A549 (cell line): Measurements from ENCODE around the gene RASGEF1C. TPM values are rescaled to one million over a fixed set of nuclear protein-coding genes. Genes with fewer than 3 reads are reported as not detected.

ENCODE experiments used
- ATAC-seq, 2 experiments: fragments of 200-7000 bp in 1 of 2; fragments of >200 bp in 1 of 2; cut with Nextera tagmentation in 1 of 2; cut with Tn5 transposase in 1 of 2; 3 replicates each; pipeline versions ENCODE4 v1.8.0 to v1.9.1; 2018 to 2020; ENCODE audit warnings: mild to moderate bottlenecking in 1 of 2, moderate library complexity in 1 of 2
- CTCF ChIA-PET: fragments of 300-600 bp; sonication (Branson Sonifier 250); formaldehyde crosslinking; extraction: SDS; loops from one replicate; lab custom pipeline; 2021; ENCODE audit warnings: antibody characterized with exemption, inconsistent platforms; lab: Yijun Ruan, JAX
- POLR2A ChIA-PET: fragments of 350-600 bp; formaldehyde crosslinking; extraction: SDS; loops from one replicate; lab custom pipeline; 2021; ENCODE audit warnings: antibody characterized with exemption, inconsistent platforms; lab: Yijun Ruan, JAX
- DNase-seq, 2 experiments: peaks; one replicate each; pipeline versions ENCODE4 v3.0.0 to v3.0.0-alpha.2; 2011 to 2016; ENCODE audit warnings: low read depth in 1 of 2, low spot score in 1 of 2
- FAIRE-seq: peaks from 2 replicates; lab custom pipeline; 2011; peaks lifted over from hg19 to GRCh38; lab: Jason Lieb, UNC
- H3K27ac ChIP-seq, 2 experiments: fragments of >200 bp; sonication (Bioruptor Twin); formaldehyde crosslinking; 3 replicates each; pipeline ENCODE4 v1.5.1; 2016 to 2017
- H3K4me1 ChIP-seq: fragments of >200 bp; sonication (Bioruptor Twin); formaldehyde crosslinking; 3 replicates; pipeline ENCODE4 v1.6.1; 2016
- H3K4me2 ChIP-seq: fragments of >200 bp; sonication (Bioruptor Twin); formaldehyde crosslinking; 3 replicates; pipeline ENCODE4 v1.6.1; 2016
- H3K4me3 ChIP-seq: fragments of >200 bp; sonication (Bioruptor Twin); formaldehyde crosslinking; 3 replicates; pipeline ENCODE4 v1.5.1; 2016
- H3K9me3 ChIP-seq: fragments of >200 bp; sonication (Bioruptor Twin); formaldehyde crosslinking; 3 replicates; pipeline ENCODE4 v1.6.1; 2016
- BCL3 ChIP-seq: fragments of >200 bp; sonication (Bioruptor Twin); formaldehyde crosslinking; IDR thresholded peaks from 3 replicates; pipeline ENCODE4 v1.6.1; 2016
- BHLHE40 ChIP-seq: IDR thresholded peaks from 2 replicates; pipeline ENCODE4 v1.6.1; 2012; ENCODE audit warnings: low read depth, low read length, inconsistent platforms
- CBX2 ChIP-seq: fragments of 200-600 bp; sonication (generic); IDR thresholded peaks from 2 replicates; pipeline ENCODE4 v1.6.1; 2016; ENCODE audit warnings: low read depth, mild to moderate bottlenecking, borderline replicate concordance
- CBX8 ChIP-seq: fragments of 200-600 bp; sonication (generic); IDR thresholded peaks from 2 replicates; pipeline ENCODE4 v1.6.1; 2016
- CTCF ChIP-seq: fragments of >200 bp; sonication (Bioruptor Twin); formaldehyde crosslinking; IDR thresholded peaks from 3 replicates; pipeline ENCODE4 v1.5.1; 2016
- FOSB ChIP-seq: fragments of 250-450 bp; sonication (Bioruptor Pico); IDR thresholded peaks from 2 replicates; pipeline ENCODE4 v1.5.0; 2020; ENCODE audit warnings: mild to moderate bottlenecking, moderate library complexity
- FOXS1 ChIP-seq: fragments of 250-450 bp; sonication (Bioruptor Pico); IDR thresholded peaks from 2 replicates; pipeline ENCODE4 v1.5.0; 2020; ENCODE audit warnings: mild to moderate bottlenecking, moderate library complexity
- HDAC2 ChIP-seq: fragments of 200-600 bp; sonication (generic); IDR thresholded peaks from 2 replicates; pipeline ENCODE4 v1.6.1; 2016
- HES2 ChIP-seq: fragments of >200 bp; sonication (Bioruptor Twin); formaldehyde crosslinking; IDR thresholded peaks from 2 replicates; pipeline ENCODE4 v1.6.1; 2016
- HOXA7 ChIP-seq: fragments of 250-450 bp; sonication (Bioruptor Pico); IDR thresholded peaks from 2 replicates; pipeline ENCODE4 v1.5.0; 2020; ENCODE audit warnings: mild to moderate bottlenecking, moderate library complexity
- JUN ChIP-seq, 2 experiments: fragments of >200 bp; sonication (Bioruptor Twin); formaldehyde crosslinking; IDR thresholded peaks; 2 replicates in 1 of 2; 3 replicates in 1 of 2; pipeline ENCODE4 v1.6.1; 2016 to 2017
- MAZ ChIP-seq: fragments of 150-350 bp; IDR thresholded peaks from 2 replicates; pipeline ENCODE4 v1.6.1; 2014; ENCODE audit warnings: antibody characterized with exemption, low read depth, low read length, borderline replicate concordance
- MYC ChIP-seq: IDR thresholded peaks from 2 replicates; pipeline ENCODE4 v1.6.1; 2012; ENCODE audit warnings: mild to moderate bottlenecking, inconsistent platforms, low read length, improper control_type of control experiment, borderline replicate concordance
- NFE2L2 ChIP-seq: fragments of 150-350 bp; conservative IDR thresholded peaks from 2 replicates; pipeline ENCODE4 v1.6.1; 2014; ENCODE audit warnings: low read length
- PBX3 ChIP-seq: IDR thresholded peaks from 2 replicates; pipeline ENCODE4 v1.6.1; 2012
- POLR2A ChIP-seq: IDR thresholded peaks from 2 replicates; pipeline ENCODE4 v1.6.1; 2012; ENCODE audit warnings: mild to moderate bottlenecking, low read length
- POLR2AphosphoS2 ChIP-seq: conservative IDR thresholded peaks from 2 replicates; pipeline ENCODE4 v1.6.1; 2012; ENCODE audit warnings: low read length, improper control_type of control experiment, inconsistent platforms
- RAD21 ChIP-seq, 2 experiments: fragments of >200 bp in 1 of 2; sonication (Bioruptor Twin) in 1 of 2; formaldehyde crosslinking in 1 of 2; IDR thresholded peaks in 1 of 2; conservative IDR thresholded peaks in 1 of 2; 2 replicates in 1 of 2; 3 replicates in 1 of 2; pipeline ENCODE4 v1.6.1; 2012 to 2018; ENCODE audit warnings: inconsistent platforms in 1 of 2
- RARB ChIP-seq: fragments of 250-450 bp; sonication (Bioruptor Pico); IDR thresholded peaks from 2 replicates; pipeline ENCODE4 v1.8.0; 2021; ENCODE audit warnings: mild to moderate bottlenecking, moderate library complexity
- REST ChIP-seq: fragments of 200-600 bp; sonication (generic); IDR thresholded peaks from 2 replicates; pipeline ENCODE4 v1.6.1; 2016; ENCODE audit warnings: antibody characterized with exemption, mild to moderate bottlenecking, moderate library complexity
- TP53 ChIP-seq: fragments of 250-450 bp; sonication (Bioruptor Pico); IDR thresholded peaks from 2 replicates; pipeline ENCODE4 v1.5.0; 2021; ENCODE audit warnings: mild to moderate bottlenecking, moderate library complexity
- WGBS: methylation state at CpG from one replicate; pipeline ENCODE4 v1.1.6; 2017; ENCODE audit errors: missing lambda C conversion rate; 5-methylcytosine and 5-hydroxymethylcytosine counted together
- polyA plus RNA-seq, 4 experiments: library from polyadenylated mRNA; depleted of rRNA in 3 of 4; stranded (reverse); fragments of >200 nt; fragmentation: RNase III in 1 of 4; extraction: RNeasy Plus Mini Kit Qiagen cat#74134 plus additional on column Dnase treatment in 1 of 4; gene quantifications; 2 replicates in 3 of 4; 3 replicates in 1 of 4; pipeline ENCODE4 v1.2.3, GENCODE V29; 2011 to 2017

The RASGEF1C gene
- polyA plus RNA-seq, 2 of the 4 experiments (the other 2 are of a cell fraction) = 0.12 TPM; not detected in 1

GRCh38 chr5:180199390-180199789 is 9.6 kb downstream of the RASGEF1C start:
- CTCF ChIA-PET = interaction anchor here (2.1 to 2.6 kb wide), 2 partner anchors 9 to 72 kb away, joined by 7 to 9 read pairs; partner anchors contain the start of gene RASGEF1C
- no peak overlapping the region for H3K27ac ChIP-seq
- TF ChIP-seq JUN (IDR thresholded peaks at IDR 0.05) (no peak), TP53 (no peak), PBX3 (no peak), HES2 (no peak), CBX8 (no peak), POLR2AphosphoS2 (no peak), BCL3 (no peak), HOXA7 (CRISPR knock-in tag) (no peak), FOXS1 (CRISPR knock-in tag) (no peak), RARB (CRISPR knock-in tag) (no peak), FOSB (CRISPR knock-in tag) (no peak), CBX2 (no peak), BHLHE40 (no peak), REST (no peak)
- no peaks in the 10 kb centered on the region for H3K9me3 ChIP-seq
- POLR2A ChIA-PET = no interaction called here
- WGBS = 76% methylated on average over 8 of the region's 8 CpGs
- H3K4me3 ChIP-seq = no peak overlapping the region
- FAIRE-seq (no peak), ATAC-seq (no peak), DNase-seq (no peak)
- H3K4me1 ChIP-seq = no peaks in the 10 kb centered on the region
- H3K4me2 ChIP-seq = no peak overlapping the region

- POLR2A ChIA-PET = no interaction called here
- CTCF ChIA-PET = interaction anchor here (1.3 kb wide), 1 partner anchor 11 kb away, joined by 3 read pairs; the partner anchor contains the start of gene RASGEF1C
- no peaks in the 10 kb centered on the region for H3K9me3 ChIP-seq
- no peak overlapping the region for H3K4me2 ChIP-seq
- ATAC-seq (no peak), DNase-seq (no peak), FAIRE-seq (no peak)
- TF ChIP-seq CBX2 (no peak), MAZ (no peak), MYC (no peak), POLR2AphosphoS2 (no peak), POLR2A (no peak), HES2 (no peak), HDAC2 (no peak), NFE2L2 (no peak), CTCF (no peak), RAD21 (conservative IDR thresholded peaks at IDR 0.05 in 1 of 2, IDR thresholded peaks at IDR 0.05 in 1 of 2) (no peak)
- 91% methylated on average over 4 of the region's 4 CpGs for WGBS
- no peak overlapping the region for H3K4me3 ChIP-seq
- no peaks in the 10 kb centered on the region for H3K4me1 ChIP-seq
- H3K27ac ChIP-seq = no peak overlapping the region
These were observed 10.8 kb downstream of the RASGEF1C start for GRCh38 chr5:180198208-180198607.
